Uterus (tissue), 4 donors: ENCODE measurements around the gene GPR34. TPM values are rescaled to one million over a fixed set of nuclear protein-coding genes. Genes with fewer than 3 reads are reported as not detected.
A peak's percentile ranks its signal among the peaks of the same experiment; 100 is the strongest.

Experiments used
- DNase-seq, 2 donors: peaks; one replicate each; pipeline ENCODE4 v3.0.0-alpha.2; 2019 to 2020
- H3K27ac ChIP-seq, 2 donors: fragments of 200-600 bp; sonication (generic); 1 replicate in 1 of 2; 2 replicates in 1 of 2; pipeline ENCODE4 v1.5.1; 2016 to 2018
- H3K27me3 ChIP-seq, 2 donors: fragments of 200-600 bp; sonication (generic); one replicate each; pipeline ENCODE4 v1.5.1; 2018 to 2019; ENCODE audit warnings: control low read depth in 1 of 2
- H3K36me3 ChIP-seq, 2 donors: fragments of 200-600 bp; sonication (generic); one replicate each; pipeline ENCODE4 v1.5.1; 2019; ENCODE audit warnings: control low read depth in 1 of 2
- H3K4me1 ChIP-seq, 2 donors: fragments of 200-600 bp; sonication (generic); one replicate each; pipeline ENCODE4 v1.5.1; 2018 to 2019; ENCODE audit warnings: control low read depth in 1 of 2
- H3K4me3 ChIP-seq, 2 donors: fragments of 200-600 bp; sonication (generic); 1 replicate in 1 of 2; 2 replicates in 1 of 2; pipeline ENCODE4 v1.5.1; 2018 to 2019; ENCODE audit warnings: mild to moderate bottlenecking in 1 of 2
- H3K9me3 ChIP-seq, 2 donors: fragments of 200-600 bp; sonication (generic); one replicate each; pipeline ENCODE4 v1.5.1; 2019; ENCODE audit warnings: control low read depth in 1 of 2
- CTCF ChIP-seq, 4 experiments: fragments of 200-600 bp in 2 of 4; fragments of 450-650 bp in 2 of 4; sonication (generic) in 2 of 4; IDR thresholded peaks; one replicate each; pipeline ENCODE4 v1.5.1; 2016 to 2019; ENCODE audit warnings: antibody characterized with exemption in 4 of 4, mild to moderate bottlenecking in 2 of 4, moderate library complexity in 1 of 4
- POLR2A ChIP-seq, 2 donors: fragments of 450-650 bp; IDR thresholded peaks; one replicate each; pipeline ENCODE4 v1.6.1; 2016; ENCODE audit warnings: antibody characterized with exemption in 2 of 2, mild to moderate bottlenecking in 1 of 2, moderate library complexity in 1 of 2
- intact Hi-C: fragments of 100-400 bp; cut with DNase I; formaldehyde crosslinking; loops from one replicate; pipeline ENCODE4 v1.15.1; 2023; ENCODE audit warnings: low total_unique reads
- total RNA-seq, 4 donors: library from RNA; depleted of rRNA in 3 of 4; stranded (reverse); fragments of >200 nt in 3 of 4; gene quantifications; one replicate each; pipeline versions ENCODE4 v1.1.0 to v1.2.4, GENCODE V29; 2014 to 2023
- donor health status: DM: yes; HTN: yes; CAD: no.

The GPR34 gene
- total RNA-seq, 4 donors from 2014 or later, result 0.26 to 12.0 (median 8.3) TPM

GRCh38 chrX:41728125-41728524, 39.4 kb downstream of the GPR34 start:
- no peak for TF ChIP-seq CTCF (IDR thresholded peaks at IDR 0.05)
- Histone ChIP-seq H3K9me3 (no peaks in the 10 kb centered on the region), H3K27me3 (peaks cover 0 to 5% of the 10 kb centered on the region in 2 donors), H3K4me1 (no peaks in the 10 kb centered on the region), H3K4me3 (no peak overlapping the region), H3K36me3 (no peaks in the 10 kb centered on the region), H3K27ac (no peak overlapping the region)
- no peak for DNase-seq
- intact Hi-C loops, result no loop called here

DNA sequence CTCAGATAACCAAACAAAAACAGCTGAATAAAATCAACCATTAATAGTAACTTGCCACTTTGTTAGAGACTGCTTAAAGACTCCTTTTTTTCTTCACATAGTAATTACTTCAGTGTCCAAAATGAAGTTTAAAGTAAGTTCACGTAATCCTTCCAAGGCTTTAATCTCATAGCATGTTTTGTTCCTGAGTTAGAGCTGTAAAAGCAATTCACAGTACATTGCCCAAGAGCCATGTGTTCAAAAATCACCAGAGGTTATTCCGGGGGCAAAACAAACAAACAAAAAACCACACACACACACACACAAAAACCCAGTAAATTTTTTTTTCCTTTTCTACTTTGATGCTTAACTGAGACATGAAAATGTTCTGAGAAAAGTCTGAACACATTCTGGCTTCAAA, 41.3 kb downstream of the GPR34 start:
- Histone ChIP-seq H3K36me3 (no peaks in the 10 kb centered on the region), H3K4me1 (no peaks in the 10 kb centered on the region), H3K27me3 (peaks cover 0 to 5% of the 10 kb centered on the region in 2 donors), H3K27ac (no peak overlapping the region), H3K9me3 (no peaks in the 10 kb centered on the region), H3K4me3 (no peak overlapping the region)
- no peak for DNase-seq
- TF ChIP-seq CTCF (IDR thresholded peaks at IDR 0.05) (no peak), POLR2A (IDR thresholded peaks at IDR 0.05) (no peak)
- intact Hi-C loops, result no loop called here

GRCh38 chrX:41732260-41732659, 43.5 kb downstream of the GPR34 start:
- DNase-seq, result no peak
- Histone ChIP-seq H3K4me1 (no peaks in the 10 kb centered on the region), H3K4me3 (no peak overlapping the region), H3K27ac (no peak overlapping the region), H3K9me3 (no peaks in the 10 kb centered on the region), H3K36me3 (no peaks in the 10 kb centered on the region), H3K27me3 (peaks cover 0 to 5% of the 10 kb centered on the region in 2 donors)
- intact Hi-C loops, result no loop called here
- no peak for TF ChIP-seq POLR2A (IDR thresholded peaks at IDR 0.05)
- no peak for TF ChIP-seq CTCF (IDR thresholded peaks at IDR 0.05)

DNA sequence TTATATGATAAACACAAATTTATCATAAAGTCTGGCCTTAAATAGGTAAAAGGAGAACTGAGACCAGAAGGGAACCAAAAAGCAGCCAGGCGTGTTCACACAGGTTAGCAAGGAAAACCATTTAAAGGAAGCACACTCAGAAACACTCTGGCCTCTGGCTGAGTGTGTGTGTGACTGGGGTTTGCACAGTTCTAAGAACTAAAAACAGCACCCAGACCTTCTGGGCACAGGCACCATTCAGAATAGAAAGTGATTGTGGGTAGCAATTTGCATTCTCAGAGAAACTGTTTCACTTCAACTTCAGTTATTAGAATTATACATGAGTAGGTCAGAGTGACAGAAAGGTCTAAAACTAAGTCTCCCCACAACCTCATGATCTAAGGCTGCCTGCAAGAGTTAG, 45.2 kb downstream of the GPR34 start:
- TF ChIP-seq CTCF (IDR thresholded peaks at IDR 0.05) (no peak), POLR2A (IDR thresholded peaks at IDR 0.05) (no peak)
- H3K36me3 ChIP-seq, result no peaks in the 10 kb centered on the region
- no peak for DNase-seq
- peaks cover 0 to under 1% of the 10 kb centered on the region in 2 donors for H3K27me3 ChIP-seq
- H3K4me3 ChIP-seq, result no peak overlapping the region
- intact Hi-C loops, result no loop called here
- H3K4me1 ChIP-seq, result no peaks in the 10 kb centered on the region
- H3K27ac ChIP-seq, result no peak overlapping the region
- no peaks in the 10 kb centered on the region for H3K9me3 ChIP-seq

DNA sequence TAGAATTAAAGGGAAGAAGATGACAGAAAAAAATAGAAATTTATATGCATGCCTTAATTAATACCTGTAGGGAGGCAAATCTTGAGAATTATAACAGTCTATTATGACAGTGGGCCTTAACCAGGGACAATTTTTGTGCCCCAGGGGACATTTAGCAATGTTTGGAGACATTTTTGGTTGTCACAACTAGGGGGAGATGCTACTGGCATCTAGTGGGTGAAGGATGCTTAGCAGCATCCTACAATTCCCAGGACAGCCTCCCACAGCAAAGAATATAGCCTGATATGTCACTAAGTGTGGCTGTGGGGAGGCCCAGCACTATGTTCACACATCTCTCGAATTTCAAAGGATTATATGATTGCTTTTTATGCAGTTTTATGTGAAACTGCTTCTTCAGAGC, 45.8 kb downstream of the GPR34 start:
- TF ChIP-seq CTCF (IDR thresholded peaks at IDR 0.05), result peak in 3 of 4 experiments; percentile 16 to 18 (median 17)
- no peak for TF ChIP-seq POLR2A (IDR thresholded peaks at IDR 0.05)
- Histone ChIP-seq H3K4me1 (no peaks in the 10 kb centered on the region), H3K27ac (no peak overlapping the region), H3K4me3 (no peak overlapping the region), H3K27me3 (no peaks in the 10 kb centered on the region), H3K9me3 (no peaks in the 10 kb centered on the region), H3K36me3 (no peaks in the 10 kb centered on the region)
- intact Hi-C loops, result no loop called here
- no peak for DNase-seq
